Glutamatergic neuron (in vitro differentiated cells): ENCODE measurements around the gene ULK4. TPM values are rescaled to one million over a fixed set of nuclear protein-coding genes. Genes with fewer than 3 reads are reported as not detected.

Source experiments
- DNase-seq: peaks from one replicate; pipeline ENCODE4 v3.0.0; 2022
- H3K27ac Mint-ChIP-seq: one replicate; pipeline ENCODE4 v1.8.0; 2020; ENCODE audit warnings: mild to moderate bottlenecking, mixed read lengths, inconsistent platforms; ENCODE audit not compliant: unreplicated experiment
- H3K27me3 Mint-ChIP-seq: one replicate; pipeline ENCODE4 v1.8.0; 2020; ENCODE audit warnings: mild to moderate bottlenecking, moderate library complexity, mixed read lengths, inconsistent platforms; ENCODE audit not compliant: unreplicated experiment
- H3K36me3 Mint-ChIP-seq: one replicate; pipeline ENCODE4 v1.8.0; 2020; ENCODE audit warnings: mild to moderate bottlenecking, mixed read lengths, inconsistent platforms; ENCODE audit not compliant: unreplicated experiment
- H3K4me1 Mint-ChIP-seq: one replicate; pipeline ENCODE4 v1.8.0; 2020; ENCODE audit warnings: mild to moderate bottlenecking, low read depth, mixed read lengths, inconsistent platforms; ENCODE audit not compliant: unreplicated experiment
- H3K4me3 Mint-ChIP-seq: one replicate; pipeline ENCODE4 v1.8.0; 2020; ENCODE audit warnings: mild to moderate bottlenecking, mixed read lengths, inconsistent platforms; ENCODE audit not compliant: unreplicated experiment
- H3K9me3 Mint-ChIP-seq: one replicate; pipeline ENCODE4 v1.8.0; 2020; ENCODE audit warnings: mild to moderate bottlenecking, moderate library complexity, mixed read lengths, inconsistent platforms; ENCODE audit not compliant: unreplicated experiment
- total RNA-seq: library from RNA; stranded (reverse); fragmentation: NEBNext Ultra II Directional; extraction: Animal tissue kit (Norgen Biotek cat#: 25700); gene quantifications from one replicate; pipeline ENCODE4 v1.2.1, GENCODE V29; 2021; ENCODE audit not compliant: unreplicated experiment
- TF ChIP-seq, protein P1 (sequence below): fragments of 200-600 bp; sonication (generic); IDR thresholded peaks from one replicate; pipeline ENCODE4 v1.5.0; 2021; ENCODE audit not compliant: partially characterized antibody, unreplicated experiment

Gene ULK4
- total RNA-seq, 1 donor from 2014 or later = 9.7 TPM

DNA sequence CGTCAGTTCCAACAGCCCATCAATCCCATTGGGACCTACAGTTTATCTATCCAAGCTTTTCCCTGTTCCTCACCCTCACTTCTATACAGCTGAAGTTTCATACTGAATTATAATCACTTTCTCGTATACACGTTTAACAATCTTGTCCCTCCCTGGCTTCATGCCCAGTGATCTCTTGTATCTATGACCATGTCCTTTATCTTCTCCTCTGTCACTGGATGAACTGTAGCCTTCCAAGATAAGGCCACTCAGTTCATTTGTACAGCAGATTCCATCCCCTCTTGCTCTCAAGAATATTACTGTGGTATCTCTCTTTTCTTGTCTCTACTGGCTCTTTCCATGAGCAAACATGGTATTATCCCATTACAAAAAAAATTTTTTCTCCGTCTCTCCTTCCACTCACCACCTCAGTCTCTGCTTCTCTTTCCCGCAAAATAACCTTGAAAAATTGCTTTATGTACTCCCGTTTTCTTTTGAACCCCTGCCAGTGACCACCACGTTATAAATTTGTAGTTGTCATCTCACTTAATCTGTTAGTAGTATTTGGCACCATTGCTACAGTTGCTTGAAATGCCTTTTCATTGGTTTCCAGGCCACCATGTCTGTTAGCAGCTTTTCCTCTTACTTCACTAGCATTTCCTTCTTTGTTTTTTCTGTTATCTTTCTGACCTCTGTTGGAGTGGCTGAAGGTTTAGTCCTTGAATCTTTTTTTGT, 753.2 kb downstream of the ULK4 start:
- peaks cover 42% of the 10 kb centered on the region for H3K4me1 Mint-ChIP-seq
- H3K4me3 Mint-ChIP-seq = no peak overlapping the region
- TF ChIP-seq, protein P1, sequence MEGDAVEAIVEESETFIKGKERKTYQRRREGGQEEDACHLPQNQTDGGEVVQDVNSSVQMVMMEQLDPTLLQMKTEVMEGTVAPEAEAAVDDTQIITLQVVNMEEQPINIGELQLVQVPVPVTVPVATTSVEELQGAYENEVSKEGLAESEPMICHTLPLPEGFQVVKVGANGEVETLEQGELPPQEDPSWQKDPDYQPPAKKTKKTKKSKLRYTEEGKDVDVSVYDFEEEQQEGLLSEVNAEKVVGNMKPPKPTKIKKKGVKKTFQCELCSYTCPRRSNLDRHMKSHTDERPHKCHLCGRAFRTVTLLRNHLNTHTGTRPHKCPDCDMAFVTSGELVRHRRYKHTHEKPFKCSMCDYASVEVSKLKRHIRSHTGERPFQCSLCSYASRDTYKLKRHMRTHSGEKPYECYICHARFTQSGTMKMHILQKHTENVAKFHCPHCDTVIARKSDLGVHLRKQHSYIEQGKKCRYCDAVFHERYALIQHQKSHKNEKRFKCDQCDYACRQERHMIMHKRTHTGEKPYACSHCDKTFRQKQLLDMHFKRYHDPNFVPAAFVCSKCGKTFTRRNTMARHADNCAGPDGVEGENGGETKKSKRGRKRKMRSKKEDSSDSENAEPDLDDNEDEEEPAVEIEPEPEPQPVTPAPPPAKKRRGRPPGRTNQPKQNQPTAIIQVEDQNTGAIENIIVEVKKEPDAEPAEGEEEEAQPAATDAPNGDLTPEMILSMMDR = no peak
- no peak for DNase-seq
- no peaks in the 10 kb centered on the region for H3K27me3 Mint-ChIP-seq
- H3K27ac Mint-ChIP-seq = no peak overlapping the region
- peaks cover 2% of the 10 kb centered on the region for H3K9me3 Mint-ChIP-seq
- H3K36me3 Mint-ChIP-seq = no peaks in the 10 kb centered on the region

DNA sequence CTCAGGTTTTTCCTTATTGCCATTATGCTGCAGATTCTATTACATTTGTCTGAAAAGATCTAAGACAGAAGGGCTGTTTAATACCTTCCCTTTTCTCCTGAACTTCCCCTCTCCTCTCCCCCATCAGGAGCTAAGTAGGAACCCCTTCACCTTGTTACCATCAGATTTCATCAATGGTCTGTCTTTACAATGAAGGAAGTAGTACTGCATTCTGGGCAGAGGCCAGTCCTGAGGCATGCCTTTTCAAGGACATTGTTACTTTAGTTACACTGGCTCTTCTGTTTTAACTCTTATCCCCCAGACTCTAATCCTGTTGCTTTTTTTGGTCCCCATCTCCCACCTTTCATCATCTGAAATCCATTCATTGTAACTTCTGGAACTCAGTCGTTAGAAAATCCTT, 754.5 kb downstream of the ULK4 start:
- peaks cover 2% of the 10 kb centered on the region for H3K9me3 Mint-ChIP-seq
- peaks cover 39% of the 10 kb centered on the region for H3K4me1 Mint-ChIP-seq
- H3K4me3 Mint-ChIP-seq = no peak overlapping the region
- H3K36me3 Mint-ChIP-seq = no peaks in the 10 kb centered on the region
- no peak for DNase-seq
- no peak overlapping the region for H3K27ac Mint-ChIP-seq
- TF ChIP-seq, protein P1 = no peak
- H3K27me3 Mint-ChIP-seq = no peaks in the 10 kb centered on the region

DNA sequence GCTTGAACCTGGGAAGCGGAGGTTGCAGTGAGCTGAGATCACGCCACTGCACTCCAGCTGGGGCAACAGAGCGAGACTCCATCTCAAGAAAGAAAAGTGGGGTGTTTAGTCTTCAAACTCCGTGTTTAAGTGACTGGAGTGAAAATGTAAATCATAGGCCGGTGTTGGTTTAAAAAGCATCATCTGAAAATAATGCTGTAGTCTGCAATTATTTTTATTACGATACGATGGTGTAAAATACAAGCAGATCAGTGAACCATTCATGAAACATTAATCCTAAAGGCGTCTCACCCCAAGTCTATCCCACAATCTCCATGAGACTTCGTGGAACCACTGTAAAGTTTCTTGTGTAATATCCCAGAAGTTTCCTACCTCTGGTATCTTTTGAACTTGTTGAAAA, 756.3 kb downstream of the ULK4 start:
- H3K4me1 Mint-ChIP-seq = peaks cover 46% of the 10 kb centered on the region
- TF ChIP-seq, protein P1 = no peak
- no peak for DNase-seq
- H3K9me3 Mint-ChIP-seq = peaks cover 2% of the 10 kb centered on the region
- H3K27me3 Mint-ChIP-seq = no peaks in the 10 kb centered on the region
- H3K4me3 Mint-ChIP-seq = no peak overlapping the region
- no peak overlapping the region for H3K27ac Mint-ChIP-seq
- no peaks in the 10 kb centered on the region for H3K36me3 Mint-ChIP-seq

DNA sequence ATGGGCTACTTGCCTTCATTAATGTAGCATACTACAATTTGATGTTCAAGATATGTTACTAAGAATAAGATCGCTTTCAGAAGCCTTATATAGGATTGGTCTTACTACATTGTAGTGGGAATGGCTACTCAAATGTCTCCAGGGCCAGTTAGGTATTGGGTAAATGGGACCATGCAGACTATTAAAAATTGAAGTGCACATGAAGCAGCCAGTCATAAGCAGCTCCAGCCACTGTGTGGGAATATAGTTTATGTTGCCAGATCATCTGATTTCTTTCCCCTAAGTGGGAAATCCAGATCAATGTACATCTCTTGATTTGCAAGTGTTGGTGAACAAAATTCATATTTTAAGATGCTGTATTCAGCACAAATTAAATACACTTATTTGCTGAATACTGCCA, 757.5 kb downstream of the ULK4 start:
- TF ChIP-seq, protein P1 = no peak
- Mint-ChIP-seq H3K9me3 (peaks cover 6% of the 10 kb centered on the region), H3K27ac (no peak overlapping the region), H3K4me3 (peak overlapping the region; percentile 30), H3K27me3 (no peaks in the 10 kb centered on the region), H3K4me1 (peaks cover 48% of the 10 kb centered on the region), H3K36me3 (no peaks in the 10 kb centered on the region)
- DNase-seq = no peak

DNA sequence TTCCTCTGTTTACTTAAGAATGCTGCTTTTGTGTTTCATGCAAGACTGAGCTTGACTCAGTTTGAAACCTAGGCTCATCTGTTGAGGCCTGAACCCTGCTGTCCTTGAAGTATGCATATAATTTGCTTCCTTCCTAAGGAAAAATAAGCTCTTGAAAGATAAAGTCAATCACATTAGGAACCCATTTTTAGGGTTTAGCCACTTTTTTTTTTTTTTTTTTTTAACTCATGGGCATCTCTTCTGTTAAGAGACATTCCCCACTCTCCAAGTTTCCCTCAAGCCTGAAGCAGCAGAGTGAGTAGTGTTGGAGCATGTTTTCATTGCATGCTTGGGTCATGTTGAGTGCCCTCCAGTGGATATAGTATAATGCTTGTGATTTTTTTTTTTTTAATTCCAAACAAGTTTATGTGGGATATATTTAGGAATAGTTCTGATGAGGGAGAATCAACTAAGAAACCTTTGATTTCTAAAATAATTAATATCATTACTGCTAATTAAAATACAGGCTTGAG, 759.0 kb downstream of the ULK4 start:
- TF ChIP-seq, protein P1 = no peak
- Mint-ChIP-seq H3K4me3 (peak overlapping the region; percentile 69), H3K4me1 (peaks cover 44% of the 10 kb centered on the region), H3K36me3 (no peaks in the 10 kb centered on the region), H3K27ac (no peak overlapping the region), H3K9me3 (peaks cover 4% of the 10 kb centered on the region), H3K27me3 (peaks cover 2% of the 10 kb centered on the region)
- DNase-seq = no peak
